ENCODE data around the gene ETNK1.

ETNK1 gene

GRCh38 chr12:22709292-22709691 lies 84.3 kb downstream of the ETNK1 start:
- no peak overlapping the region for H3K4me3 ChIP-seq (replicated peaks; ENCODE audit: insufficient read depth, low read length)
- TF ChIP-seq SPI1 (IDR thresholded peaks at IDR 0.05; ENCODE audit: borderline replicate concordance, low read depth) (no peak), GABPA (IDR thresholded peaks at IDR 0.05; ENCODE audit: low read depth) (no peak), CTCF (IDR thresholded peaks at IDR 0.05; ENCODE audit: insufficient read depth, low read length) (no peak), POLR2AphosphoS5 (IDR thresholded peaks at IDR 0.05; ENCODE audit: low read depth) (no peak), REST (IDR thresholded peaks at IDR 0.05; ENCODE audit: insufficient replicate concordance, low read depth) (no peak)
- H3K27ac ChIP-seq (replicated peaks) = no peak overlapping the region
- H3K27me3 ChIP-seq (ENCODE audit: insufficient read depth, poor library complexity, severe bottlenecking) = no peaks in the 10 kb centered on the region
- DNase-seq (ENCODE audit: low read depth in 1 of 2, low spot score in 1 of 2) = no peak

- no peak overlapping the region for H3K27ac ChIP-seq (replicated peaks)
- no peaks in the 10 kb centered on the region for H3K27me3 ChIP-seq (ENCODE audit: insufficient read depth, poor library complexity, severe bottlenecking)
- DNase-seq (ENCODE audit: low read depth in 1 of 2, low spot score in 1 of 2) = no peak
- H3K4me3 ChIP-seq (replicated peaks; ENCODE audit: insufficient read depth, low read length) = no peak overlapping the region
- TF ChIP-seq SPI1 (IDR thresholded peaks at IDR 0.05; ENCODE audit: borderline replicate concordance, low read depth) (no peak), REST (IDR thresholded peaks at IDR 0.05; ENCODE audit: insufficient replicate concordance, low read depth) (no peak), GABPA (IDR thresholded peaks at IDR 0.05; ENCODE audit: low read depth) (no peak), POLR2AphosphoS5 (IDR thresholded peaks at IDR 0.05; ENCODE audit: low read depth) (no peak), CTCF (IDR thresholded peaks at IDR 0.05; ENCODE audit: insufficient read depth, low read length) (no peak)
Observed at GRCh38 chr12:22712083-22712482, 87.1 kb downstream of the ETNK1 start.

- no peak for DNase-seq (ENCODE audit: low read depth in 1 of 2, low spot score in 1 of 2)
- Histone ChIP-seq H3K4me3 (replicated peaks; ENCODE audit: insufficient read depth, low read length) (no peak overlapping the region), H3K27me3 (ENCODE audit: insufficient read depth, poor library complexity, severe bottlenecking) (no peaks in the 10 kb centered on the region), H3K27ac (replicated peaks) (no peak overlapping the region)
- no peak for TF ChIP-seq GABPA (IDR thresholded peaks at IDR 0.05; ENCODE audit: low read depth)
- TF ChIP-seq SPI1 (IDR thresholded peaks at IDR 0.05; ENCODE audit: borderline replicate concordance, low read depth) = no peak
- TF ChIP-seq CTCF (IDR thresholded peaks at IDR 0.05; ENCODE audit: insufficient read depth, low read length) = no peak
- TF ChIP-seq REST (IDR thresholded peaks at IDR 0.05; ENCODE audit: insufficient replicate concordance, low read depth) = no peak
- TF ChIP-seq POLR2AphosphoS5 (IDR thresholded peaks at IDR 0.05; ENCODE audit: low read depth) = no peak
Observed at GRCh38 chr12:22715254-22715653, 90.3 kb downstream of the ETNK1 start.
